GM12892 (cell line): ENCODE measurements around the gene SLC28A3.

ENCODE experiments used
- POLR2A ChIP-seq: IDR thresholded peaks from 2 replicates; pipeline ENCODE4 v1.6.1; 2011; ENCODE audit warnings: low read depth, low read length, control low read depth
- POLR2AphosphoS5 ChIP-seq: IDR thresholded peaks from 2 replicates; pipeline ENCODE4 v1.6.1; 2011; ENCODE audit warnings: low read depth, low read length, control low read depth
- TAF1 ChIP-seq: IDR thresholded peaks from 2 replicates; pipeline ENCODE4 v1.6.1; 2011; ENCODE audit warnings: low read depth, mild to moderate bottlenecking, control low read depth, low read length, borderline replicate concordance

GRCh38 chr9:84315278-84315877, 25.2 kb downstream of the SLC28A3 start:
- TF ChIP-seq POLR2A = no peak
- no peak for TF ChIP-seq POLR2AphosphoS5
- TF ChIP-seq TAF1 = no peak
